Measurements from ENCODE around the gene MB.
"Not testable (repeated sequence)": the region's sequence is repeated elsewhere in the genome, so short reads cannot be mapped to it uniquely, and the experiment has no call there.

MB gene

DNA sequence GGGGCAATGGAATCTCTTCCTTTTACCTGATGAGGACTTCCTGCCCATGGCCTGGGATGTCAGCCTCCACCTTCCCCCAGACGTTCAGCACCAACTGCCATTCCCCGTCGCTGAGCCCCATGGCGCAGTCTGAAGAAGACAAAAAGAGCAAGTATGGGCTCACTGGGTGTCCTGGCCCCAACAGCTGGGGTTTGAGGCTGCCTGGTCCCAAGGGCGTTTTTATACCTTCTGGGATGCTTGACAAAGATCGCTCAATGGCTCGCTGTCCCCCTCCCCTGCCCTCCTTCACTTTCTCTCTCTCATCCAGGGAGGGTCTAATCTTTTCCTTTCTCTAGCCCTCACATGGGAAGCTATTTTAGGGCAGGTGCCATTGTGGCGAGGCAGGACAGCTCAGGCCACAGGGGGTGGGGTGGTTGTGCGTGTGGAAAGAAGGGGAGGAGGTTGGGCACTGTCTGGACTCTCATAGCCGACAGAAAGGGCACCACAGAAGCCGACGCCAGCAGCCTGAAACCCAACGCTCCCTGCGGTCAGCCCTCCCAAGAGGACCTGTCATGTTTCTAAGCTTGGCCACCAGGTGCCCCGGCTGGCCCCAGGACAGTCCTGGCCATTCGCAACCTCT is at the start of gene MB:
Gene MB, minus strand, starts transcription at position 193 of the 619 bp plus-strand sequence. Its CDS starts 72 bp downstream, at position 121.
- in situ Hi-C loops (cut with HindIII; ENCODE audit: low sequenced_read_pairs), result no loop called here

DNA sequence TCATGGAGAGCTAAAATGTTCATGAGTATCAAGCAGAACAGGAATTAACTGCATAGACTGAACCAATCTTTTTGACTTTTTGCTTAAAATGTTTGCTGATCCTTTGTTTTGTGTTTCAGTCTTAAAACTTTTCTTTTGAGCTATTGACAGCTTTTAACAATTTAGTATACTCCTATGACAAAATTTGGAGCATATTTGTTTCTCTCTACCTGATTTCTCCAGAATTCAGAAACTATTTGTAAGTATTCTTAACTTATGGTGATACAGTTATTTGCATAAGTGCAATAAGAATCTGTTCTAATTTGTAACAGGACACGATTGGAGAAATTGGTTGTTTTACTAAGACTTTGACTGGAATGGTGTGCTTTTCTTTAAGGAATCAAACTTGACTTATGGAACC is 49.6 kb upstream of the MB start:
- in situ Hi-C loops (cut with HindIII; ENCODE audit: low sequenced_read_pairs), result not testable (repeated sequence)

DNA sequence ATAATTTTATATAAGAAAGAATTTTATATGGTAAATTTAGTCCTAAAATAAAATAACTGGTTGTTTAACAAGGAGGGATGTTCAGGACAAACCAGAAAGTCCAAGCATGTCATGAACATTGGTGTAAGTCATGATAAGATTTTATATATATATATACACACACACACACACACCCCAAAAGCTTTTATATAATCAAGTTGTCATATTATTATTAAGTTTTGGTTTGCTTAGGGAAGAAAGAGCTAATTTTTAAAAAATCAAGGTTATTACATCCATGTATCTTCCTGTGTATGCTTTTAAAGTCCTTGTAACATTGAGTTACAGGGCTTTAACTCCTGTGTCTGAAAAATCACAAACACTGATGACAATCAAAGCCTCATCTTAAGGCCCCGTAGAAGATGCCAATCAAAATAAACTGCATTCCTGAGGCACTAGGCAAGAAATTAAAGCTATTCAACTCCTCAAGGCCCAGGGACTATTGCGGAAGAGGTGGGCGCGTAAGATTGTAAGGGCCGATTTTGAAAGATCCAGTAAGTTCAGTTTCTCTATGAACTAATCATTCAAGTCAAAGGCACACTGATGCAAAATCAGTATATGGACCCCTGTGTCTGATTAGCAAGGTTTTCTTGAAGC is 47.9 kb upstream of the MB start:
- in situ Hi-C loops (cut with HindIII; ENCODE audit: low sequenced_read_pairs), result no loop called here

DNA sequence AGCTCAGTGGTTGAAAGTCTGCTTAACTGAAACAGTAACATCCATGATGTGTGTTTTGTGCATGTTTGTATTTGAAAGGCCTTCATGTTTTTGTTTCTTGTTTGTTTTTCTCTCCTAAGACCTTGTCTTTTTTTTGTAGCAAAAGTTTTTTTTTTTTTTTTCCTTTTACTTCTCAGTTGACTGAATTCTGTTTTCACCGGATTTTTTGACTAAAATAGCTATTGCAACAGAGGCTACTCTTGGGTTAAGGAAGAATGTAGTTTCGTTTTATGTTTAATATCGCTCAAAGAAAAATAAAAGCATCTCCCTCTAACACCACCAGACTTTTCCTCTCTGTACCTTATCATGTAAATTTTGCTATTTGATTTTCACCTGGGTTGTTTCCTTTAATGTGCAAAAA is 46.2 kb upstream of the MB start:
- in situ Hi-C loops (cut with HindIII; ENCODE audit: low sequenced_read_pairs), result no loop called here

DNA sequence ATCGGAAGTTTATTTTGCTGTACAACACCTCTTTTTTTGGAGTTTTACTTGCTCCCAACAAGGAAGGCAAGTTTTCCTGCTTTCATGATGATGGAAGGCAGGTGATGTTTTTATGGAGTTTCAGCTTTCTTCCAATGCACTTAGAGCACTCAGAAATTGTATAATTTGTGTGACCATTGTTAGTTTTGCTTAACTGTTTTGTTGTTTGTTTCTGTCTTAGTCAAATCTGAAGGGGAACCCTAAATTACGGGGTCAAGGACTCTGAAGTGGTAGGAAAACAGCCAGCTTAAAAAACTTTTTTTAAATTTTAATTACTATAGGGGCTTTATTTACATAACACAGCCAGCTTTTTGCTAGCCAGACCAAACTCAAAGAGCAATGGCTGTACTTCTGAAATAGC is 45.8 kb upstream of the MB start:
- in situ Hi-C loops (cut with HindIII; ENCODE audit: low sequenced_read_pairs), result no loop called here

DNA sequence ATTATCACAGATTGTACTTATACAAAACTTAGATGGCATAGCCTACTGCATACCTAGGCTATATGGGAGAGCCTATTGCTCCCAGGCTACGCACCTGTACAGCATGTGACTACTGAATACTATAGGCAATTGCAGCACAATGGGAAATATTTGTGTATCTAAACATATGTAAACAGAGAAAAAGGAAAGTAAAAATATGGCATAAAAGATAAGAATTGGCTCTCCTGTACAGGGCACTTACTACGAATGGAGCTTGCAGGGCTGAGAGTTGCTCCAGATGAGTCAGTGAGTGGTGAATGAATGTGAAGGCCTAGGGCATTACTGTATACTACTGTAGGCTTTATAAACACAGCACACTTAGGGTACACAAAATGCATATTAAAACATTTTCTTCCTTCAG is 44.3 kb upstream of the MB start:
- in situ Hi-C loops (cut with HindIII; ENCODE audit: low sequenced_read_pairs), result no loop called here

DNA sequence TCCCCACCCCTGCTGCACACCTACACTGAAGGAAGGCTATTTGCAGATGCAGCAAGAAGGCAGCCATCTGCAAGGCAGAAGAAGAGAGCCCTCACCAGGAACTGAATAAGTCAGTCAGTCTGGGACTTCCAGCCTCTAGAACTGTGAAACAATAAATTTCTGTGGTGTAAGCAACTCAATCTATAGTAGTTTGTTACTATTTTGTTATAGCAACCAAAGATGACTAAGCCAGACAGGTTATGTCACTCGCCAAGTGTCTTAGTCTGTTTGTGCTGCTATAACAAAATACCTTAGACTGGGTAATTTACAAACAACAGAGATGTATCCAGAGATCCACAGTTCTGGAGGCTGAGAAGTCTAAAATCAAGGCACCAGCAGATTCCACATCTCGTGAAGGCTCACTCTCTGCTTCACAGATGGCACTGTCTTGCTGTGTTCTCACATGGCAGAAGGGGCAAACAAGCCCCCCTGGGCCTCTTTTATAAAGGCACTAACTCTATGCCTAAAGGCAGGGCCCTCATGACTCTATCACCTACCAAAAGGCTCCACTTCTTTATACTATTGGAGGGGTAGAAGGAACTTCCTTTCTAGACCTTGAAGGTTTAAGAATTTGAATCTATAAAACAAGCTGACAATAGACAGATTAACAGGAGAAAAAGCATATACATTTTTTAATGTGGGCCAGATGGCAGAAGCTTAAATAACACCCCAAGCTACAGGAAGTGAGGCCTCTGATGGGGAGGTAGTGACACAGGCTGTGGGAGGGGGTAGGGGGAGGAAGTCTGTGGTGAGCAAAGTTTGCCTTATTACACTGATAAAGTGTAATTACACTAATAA is 43.4 kb upstream of the MB start:
- in situ Hi-C loops (cut with HindIII; ENCODE audit: low sequenced_read_pairs), result no loop called here

DNA sequence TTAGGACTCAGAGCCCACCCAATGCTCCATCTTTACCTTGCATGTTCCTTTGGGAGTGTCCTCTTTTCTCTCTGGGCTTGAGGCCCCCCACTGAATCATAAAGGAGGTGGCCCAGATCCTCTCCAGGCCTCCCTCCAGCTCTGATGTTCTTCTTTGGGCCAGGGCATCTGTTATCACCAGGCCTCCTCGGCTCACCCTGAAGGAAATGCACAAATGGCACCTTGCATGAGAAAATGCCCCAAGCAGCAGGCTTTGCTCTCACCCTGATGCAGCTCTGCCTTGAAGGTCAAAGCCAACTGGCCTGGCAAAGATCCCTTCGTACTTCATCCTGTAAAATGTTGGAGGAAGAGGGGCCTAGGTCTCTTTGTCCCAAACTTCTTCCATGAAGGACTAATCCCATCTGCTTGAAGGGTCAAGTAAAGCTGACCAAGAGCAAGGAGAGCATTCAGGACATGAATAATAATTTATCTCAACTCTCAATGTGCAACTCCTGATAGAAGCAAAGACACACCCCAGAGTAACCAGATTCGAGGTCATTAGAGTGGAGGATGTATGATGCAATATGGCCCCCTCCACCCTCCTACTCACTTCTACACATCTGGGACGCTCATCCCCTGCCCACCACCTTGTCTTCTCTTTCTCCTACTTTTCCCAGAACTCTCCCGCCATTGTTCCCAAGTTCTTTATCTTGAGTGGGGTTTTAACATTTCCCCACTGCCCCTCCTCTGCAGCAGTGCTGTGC is 40.6 kb upstream of the MB start:
- in situ Hi-C loops (cut with HindIII; ENCODE audit: low sequenced_read_pairs), result no loop called here

DNA sequence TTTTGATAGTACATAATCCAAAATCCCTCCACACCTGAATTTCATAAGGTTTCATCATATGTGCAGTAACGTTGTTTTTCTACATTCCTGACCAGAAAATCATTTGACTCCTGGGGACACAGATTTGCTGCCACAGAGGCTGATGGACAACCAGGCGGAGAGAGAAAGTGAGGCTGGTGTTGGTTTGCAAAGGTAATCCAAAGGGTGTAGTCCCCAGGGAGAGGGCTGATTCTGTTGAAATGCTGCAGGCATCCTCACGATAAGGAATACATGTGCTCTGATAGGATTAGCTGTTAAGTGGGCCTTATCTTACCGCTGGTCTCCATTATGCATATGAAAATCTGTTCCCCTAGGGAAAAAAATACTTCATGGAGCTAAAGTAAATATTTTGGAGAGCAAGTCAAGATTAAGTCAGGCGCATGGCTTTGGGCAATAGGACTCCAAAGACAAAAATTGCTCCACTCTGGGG is 39.2 kb upstream of the MB start:
- in situ Hi-C loops (cut with HindIII; ENCODE audit: low sequenced_read_pairs), result no loop called here

DNA sequence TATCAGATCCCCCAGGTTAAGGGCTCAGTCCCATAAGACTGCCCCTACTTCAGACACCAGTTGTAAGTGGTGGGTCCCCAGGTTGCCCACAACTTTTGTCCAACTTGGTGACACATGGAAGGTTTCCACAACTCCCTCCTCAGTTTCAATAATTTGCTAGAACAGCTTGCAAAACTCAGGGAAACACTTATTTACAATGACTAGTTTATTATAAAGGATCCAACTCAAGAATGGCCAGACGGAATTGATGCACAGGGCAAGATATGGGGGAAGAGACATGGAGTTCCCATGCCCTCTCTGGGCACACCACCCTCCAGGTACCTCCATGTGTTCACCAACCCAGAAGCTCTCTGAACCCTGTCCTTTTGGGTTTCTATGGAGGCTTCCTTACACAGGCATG is 36.7 kb upstream of the MB start:
- in situ Hi-C loops (cut with HindIII; ENCODE audit: low sequenced_read_pairs), result no loop called here

DNA sequence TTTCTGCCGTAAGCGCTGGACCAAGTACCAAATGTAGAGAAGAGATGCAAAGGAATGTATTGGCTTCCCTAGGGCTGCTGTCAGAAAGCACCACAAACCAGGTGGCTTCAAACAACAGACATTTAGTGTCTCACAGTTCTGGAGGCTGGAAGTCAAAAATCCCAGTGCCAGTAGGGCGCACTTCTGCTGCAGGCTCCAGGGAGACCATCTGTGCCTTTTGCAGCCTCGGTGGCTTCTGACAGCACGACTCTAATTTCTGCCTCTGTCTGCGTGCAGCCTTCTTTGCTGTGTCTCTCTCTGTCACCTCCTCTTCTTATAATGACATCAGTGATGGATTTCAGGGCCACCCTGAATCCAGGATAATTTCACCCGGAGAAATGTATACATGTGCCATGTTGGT is 34.0 kb upstream of the MB start:
- in situ Hi-C loops (cut with HindIII; ENCODE audit: low sequenced_read_pairs), result no loop called here

DNA sequence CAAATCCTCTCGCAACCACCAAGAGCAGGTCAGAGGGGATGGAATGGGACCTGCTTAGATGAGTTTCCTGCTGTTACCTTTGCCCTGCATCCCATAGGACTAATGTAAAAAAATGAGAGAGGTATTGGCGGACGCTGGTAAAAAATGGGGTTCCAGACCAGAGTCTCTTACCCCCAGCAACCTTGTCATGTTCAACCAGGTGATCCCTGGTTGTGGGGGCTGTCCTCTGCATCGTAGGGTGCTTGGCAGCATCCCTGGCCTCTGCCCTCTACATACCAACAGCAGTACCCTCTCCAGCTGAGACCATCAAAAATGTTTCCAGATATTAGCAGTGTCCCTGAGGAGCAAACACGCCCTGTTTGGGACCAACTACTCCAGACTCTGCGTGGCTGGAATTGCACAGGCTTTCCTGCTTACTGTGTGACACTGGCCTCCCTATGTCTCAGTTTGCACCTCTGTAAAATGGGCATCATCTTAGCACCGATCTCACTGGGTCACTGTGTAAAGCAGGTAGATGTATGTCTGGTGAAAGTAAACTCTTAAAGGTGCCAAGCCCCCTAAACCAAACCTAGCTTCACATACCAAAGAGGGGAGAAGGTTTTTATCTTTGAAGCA is 32.6 kb upstream of the MB start:
- in situ Hi-C loops (cut with HindIII; ENCODE audit: low sequenced_read_pairs), result no loop called here

DNA sequence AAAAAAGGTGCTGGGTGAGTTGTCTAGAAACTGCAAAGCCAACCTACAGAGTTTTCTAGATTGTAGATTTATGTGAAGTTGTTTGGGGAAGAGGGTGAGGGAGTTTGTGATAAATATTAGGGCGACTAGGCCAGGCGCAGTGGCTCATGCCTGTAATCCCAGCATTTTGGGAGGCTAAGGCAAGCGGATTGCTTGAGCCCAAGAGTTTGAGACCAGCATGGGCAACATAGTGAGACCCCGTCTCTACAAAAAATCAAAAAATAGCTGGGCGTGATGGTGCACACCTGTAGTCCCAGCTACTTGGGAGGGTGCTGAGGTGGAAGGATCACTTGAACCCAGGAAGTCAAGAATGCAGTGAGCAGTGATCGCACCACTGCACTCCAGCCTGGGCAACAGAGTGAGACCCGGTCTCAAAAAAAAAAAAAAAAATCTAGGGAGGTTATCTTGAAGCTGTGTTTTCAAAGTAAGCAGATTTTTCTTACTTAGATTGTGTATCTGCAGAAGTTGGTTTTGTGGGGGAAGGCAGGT is 32.0 kb upstream of the MB start:
- in situ Hi-C loops (cut with HindIII; ENCODE audit: low sequenced_read_pairs), result no loop called here

DNA sequence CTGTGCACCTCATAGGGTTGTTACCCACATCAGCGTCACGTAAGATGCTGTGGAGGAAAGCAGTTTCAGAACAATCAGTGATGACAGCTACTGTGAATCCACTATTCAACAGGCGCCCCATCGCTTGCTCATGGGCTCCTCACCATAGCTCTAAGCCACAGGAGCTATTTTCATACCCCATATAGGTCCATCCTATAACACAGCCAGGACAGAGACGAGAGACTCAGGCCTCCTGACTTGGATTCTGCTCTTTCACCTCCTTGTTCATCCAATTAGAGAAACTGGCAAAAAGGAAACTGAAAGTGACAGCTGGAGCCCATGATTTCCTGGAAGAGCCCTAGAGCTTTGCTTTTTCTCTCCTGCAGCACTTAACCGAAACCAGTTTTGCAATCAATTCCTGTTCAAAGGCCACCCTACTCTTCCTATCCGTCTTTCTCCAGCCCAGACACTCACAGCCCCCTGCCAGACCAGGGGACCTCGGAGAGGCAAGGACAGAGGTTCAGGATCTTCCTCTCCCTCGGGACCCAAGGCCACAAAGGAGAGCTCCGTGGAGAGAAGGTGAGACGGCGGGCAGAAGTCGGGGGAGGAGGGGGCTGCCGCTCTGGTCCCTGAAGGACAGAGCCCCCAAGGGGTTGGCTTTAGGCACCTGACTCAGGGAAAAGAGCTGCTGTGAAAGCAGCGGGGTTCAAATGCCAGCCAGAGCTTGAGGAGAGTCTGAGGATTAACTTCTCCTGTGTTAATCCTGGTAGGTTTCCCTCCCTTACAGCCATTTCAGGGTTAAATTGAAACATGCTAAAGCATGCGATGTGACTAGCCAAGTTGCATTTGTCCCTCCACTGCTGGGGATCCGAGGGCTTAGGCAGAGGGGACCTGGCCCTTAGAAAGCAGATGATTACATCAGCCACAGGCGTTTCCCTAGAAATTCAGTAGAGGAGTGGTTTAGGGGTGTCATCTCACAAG is 31.2 kb upstream of the MB start, which contains the start of gene APOL6:
Gene APOL6, plus strand, starts transcription at position 381 of the 960 bp plus-strand sequence. CDS start 7,980 bp downstream, outside the sequence.
- in situ Hi-C loops (cut with HindIII; ENCODE audit: low sequenced_read_pairs), result no loop called here

DNA sequence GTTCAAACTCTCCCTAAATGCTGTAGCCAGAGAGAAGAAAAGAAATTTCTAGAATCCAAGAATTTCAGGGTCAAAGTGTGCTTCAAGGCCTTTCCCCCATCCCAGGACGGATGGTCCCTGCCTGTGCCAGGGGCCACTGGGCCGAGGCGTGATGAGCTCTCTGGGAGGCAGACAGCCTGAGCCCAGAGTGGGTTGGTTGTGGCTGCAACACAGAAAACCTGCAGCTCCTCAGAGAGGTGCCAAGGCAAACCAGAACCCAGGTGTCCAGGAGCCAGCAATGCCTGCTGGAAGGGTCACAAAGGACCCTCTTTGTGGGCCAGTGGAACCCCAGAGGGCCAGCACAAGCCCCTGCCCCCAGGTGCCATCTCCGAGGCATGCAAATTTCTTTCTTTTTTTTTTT is 28.5 kb upstream of the MB start:
- in situ Hi-C loops (cut with HindIII; ENCODE audit: low sequenced_read_pairs), result no loop called here

DNA sequence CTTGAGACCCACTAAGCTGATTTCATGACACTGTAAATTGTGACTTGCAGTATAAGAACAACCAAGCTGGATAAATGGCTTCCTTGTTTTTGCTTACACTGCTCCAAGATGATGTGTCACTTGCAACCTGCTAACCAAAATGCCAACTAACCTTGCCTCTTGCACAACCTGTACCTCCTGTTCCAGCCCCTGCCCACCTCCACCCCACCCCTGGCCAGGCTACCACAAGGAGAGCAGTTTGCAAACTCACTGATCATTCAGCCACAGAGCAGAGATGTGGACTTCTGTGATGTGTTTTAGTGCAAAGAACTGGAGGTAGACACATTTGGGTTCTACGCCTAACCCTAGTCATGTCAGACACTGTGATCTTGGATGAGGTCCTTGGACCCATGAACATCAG is 26.9 kb upstream of the MB start:
- in situ Hi-C loops (cut with HindIII; ENCODE audit: low sequenced_read_pairs), result no loop called here

DNA sequence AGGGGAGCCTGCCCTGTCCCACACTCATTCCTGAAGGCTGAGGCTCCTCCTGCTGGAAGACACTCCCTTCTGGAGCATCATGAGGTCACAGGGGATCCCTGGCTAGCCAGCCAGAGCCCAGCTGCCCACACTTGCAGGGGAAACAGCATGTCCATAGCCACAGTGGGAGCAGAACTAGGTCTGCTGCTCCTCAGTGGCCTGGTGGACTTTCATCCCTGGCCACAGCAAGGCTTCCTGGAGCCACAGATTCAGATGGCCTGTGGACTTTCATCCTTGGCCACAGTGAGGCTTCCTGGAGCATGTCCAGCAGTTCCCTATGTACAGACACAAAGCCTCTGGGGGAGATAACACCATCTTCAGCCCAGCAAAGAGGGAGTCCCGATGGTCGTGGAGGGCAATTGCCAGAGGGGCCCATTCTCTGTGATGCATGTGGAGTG is 25.2 kb upstream of the MB start:
- in situ Hi-C loops (cut with HindIII; ENCODE audit: low sequenced_read_pairs), result no loop called here

DNA sequence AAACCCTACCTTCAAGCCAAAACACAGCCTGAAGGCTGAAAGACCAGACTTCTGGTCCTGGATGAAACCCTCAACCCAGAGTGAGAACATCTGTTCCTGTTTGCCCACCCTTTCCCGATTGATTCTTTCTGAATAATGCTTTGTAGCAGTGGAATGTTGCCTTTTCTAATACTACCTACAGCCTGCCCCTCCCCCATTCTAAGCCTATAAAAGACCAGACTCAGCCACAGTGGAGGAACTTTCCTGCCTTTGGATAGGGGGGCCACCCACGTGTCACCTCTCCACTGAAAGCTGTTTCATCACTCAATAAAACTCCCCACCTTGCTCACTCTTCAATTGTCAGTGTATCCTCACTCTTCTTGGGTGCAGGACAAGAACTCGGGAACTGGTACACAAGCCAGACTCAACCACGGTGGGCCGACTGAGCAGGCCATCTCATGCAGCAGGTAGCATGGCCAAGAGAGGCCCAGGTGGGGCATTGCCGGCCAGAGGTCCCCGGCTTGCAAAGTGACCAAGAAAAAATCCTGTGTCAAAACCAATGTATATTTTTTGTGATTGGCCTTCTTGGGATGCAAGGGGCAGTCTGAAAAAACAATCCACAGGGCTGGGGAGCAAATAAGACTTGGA is 24.5 kb upstream of the MB start:
- in situ Hi-C loops (cut with HindIII; ENCODE audit: low sequenced_read_pairs), result no loop called here

DNA sequence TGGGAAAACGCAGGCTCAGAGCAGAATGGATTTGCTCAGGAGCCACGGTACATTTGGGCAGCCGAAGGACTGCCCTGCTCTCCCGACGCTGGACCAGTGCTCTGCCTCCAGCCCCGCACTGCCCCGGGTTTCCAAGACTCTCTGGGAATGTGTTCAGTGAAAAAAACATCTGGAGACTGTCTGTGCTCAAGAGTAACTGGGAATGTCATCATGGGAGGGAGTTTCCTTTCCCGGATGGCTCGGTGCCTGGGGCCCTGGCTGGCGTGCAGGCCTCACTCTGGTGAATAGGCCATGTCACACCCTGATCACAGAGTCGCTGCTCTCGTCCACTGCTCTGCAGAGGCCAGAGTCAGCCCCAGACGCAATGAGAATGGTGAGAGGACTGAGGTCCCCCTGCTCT is 21.3 kb upstream of the MB start:
- in situ Hi-C loops (cut with HindIII; ENCODE audit: low sequenced_read_pairs), result no loop called here

Measured in endothelial cell of hepatic sinusoid (primary cell).